ENCODE results near the gene BCAP31. TPM values are rescaled to one million over a fixed set of nuclear protein-coding genes. Genes with fewer than 3 reads are reported as not detected.

The BCAP31 gene
- total RNA-seq, 4 donors from 2014 or later = 214 to 334 (median 269) TPM

GRCh38 chrX:153731117-153731844 is 7.1 kb upstream of the BCAP31 start:
- TF ChIP-seq CTCF (IDR thresholded peaks at IDR 0.05; ENCODE audit: low read depth) = no peak

DNA sequence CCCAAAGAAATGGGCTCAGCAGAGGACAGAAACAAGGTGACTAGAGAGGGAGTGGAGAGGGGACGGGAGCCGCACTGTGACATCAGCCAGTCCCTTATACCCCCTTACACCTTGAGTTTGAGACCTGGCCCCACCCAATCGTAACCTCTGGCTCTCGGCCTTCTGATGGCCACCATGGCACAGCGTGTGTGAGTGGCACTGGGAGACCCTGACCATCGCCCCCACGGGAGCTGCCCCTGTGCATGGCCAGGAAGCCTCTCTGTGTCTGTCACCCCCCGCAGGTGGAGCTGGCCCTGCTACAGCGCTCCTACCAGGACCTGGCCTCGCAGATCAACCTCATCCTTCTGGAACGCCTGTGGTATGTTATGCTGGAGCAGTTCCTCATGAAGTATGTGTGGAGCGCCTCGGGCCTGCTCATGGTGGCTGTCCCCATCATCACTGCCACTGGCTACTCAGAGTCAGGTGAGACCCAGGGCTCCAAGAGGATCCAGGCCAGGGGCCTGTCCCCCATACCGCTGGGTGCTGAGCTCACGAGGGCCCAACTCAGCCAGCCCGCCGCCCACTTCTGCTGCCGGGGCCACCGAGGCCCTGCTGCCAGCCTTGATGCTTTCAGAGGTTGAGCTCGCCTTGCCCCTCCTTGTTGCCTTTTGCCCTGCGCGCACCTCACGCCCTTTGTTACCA is 4.9 kb upstream of the BCAP31 start:
- no peak for TF ChIP-seq CTCF (IDR thresholded peaks at IDR 0.05; ENCODE audit: low read depth)

GRCh38 chrX:153728095-153728494 is 3.9 kb upstream of the BCAP31 start:
- no peak for TF ChIP-seq CTCF (IDR thresholded peaks at IDR 0.05; ENCODE audit: low read depth)

GRCh38 chrX:153727123-153727931 is 3.1 kb upstream of the BCAP31 start:
- TF ChIP-seq CTCF (IDR thresholded peaks at IDR 0.05; ENCODE audit: low read depth) = no peak

DNA sequence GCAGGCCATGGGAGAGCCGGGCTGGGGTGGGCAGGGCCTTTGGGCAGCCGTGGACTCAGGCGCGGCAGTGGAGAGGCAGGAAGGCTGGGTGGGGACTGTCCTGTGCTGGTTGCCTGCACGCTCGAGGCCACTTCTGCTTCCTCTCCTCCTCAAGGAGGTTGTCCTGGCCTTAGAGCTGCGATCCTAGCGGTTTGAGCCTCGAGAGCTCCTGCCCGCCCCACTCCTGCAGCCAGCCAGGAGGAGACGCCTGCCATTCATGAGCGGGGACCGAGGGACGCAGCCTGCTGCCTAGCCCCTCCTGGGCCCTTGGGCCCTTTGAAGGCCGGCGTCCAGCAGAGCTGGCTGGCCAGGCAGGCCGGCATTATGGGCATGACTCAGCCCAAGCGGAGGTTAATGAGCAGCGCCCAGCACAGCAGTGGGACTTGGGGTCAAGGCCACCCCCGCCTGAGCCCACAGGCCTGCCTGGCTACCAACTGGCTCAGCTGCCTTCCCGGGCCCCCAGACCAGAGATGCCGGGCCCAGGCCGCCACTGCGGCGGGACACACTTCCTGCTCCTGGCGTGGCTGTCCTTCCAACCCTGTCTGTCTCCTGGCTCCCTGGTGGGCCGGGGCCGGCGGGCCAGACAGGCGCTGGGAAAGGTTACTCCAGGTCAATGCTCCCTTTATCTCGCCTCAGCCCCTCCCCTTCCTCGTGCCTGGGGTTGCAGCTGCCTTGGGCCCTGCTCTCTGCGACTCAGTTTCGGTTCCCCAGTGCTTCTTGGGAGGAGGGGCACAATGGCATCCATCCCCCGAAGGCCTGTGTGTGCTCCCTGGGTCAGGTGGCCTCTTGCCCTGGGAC is 2.3 kb upstream of the BCAP31 start:
- TF ChIP-seq CTCF (IDR thresholded peaks at IDR 0.05; ENCODE audit: low read depth) = no peak

DNA sequence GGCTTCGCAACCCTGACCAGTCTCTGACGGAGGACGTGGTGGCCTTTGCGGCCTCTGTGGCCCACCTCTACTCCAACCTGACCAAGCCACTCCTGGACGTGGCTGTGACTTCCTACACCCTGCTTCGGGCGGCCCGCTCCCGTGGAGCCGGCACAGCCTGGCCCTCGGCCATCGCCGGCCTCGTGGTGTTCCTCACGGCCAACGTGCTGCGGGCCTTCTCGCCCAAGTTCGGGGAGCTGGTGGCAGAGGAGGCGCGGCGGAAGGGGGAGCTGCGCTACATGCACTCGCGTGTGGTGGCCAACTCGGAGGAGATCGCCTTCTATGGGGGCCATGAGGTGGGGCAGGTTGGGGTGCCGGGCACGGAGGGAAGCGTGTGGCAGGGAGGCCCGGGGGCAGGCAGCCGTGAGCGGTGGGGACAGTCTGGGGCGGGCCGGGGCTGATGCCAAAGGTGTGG is 1.7 kb upstream of the BCAP31 start:
- no peak for TF ChIP-seq CTCF (IDR thresholded peaks at IDR 0.05; ENCODE audit: low read depth)
